H1 (cell line): ENCODE data around the gene COL4A2. TPM values are rescaled to one million over a fixed set of nuclear protein-coding genes. Genes with fewer than 3 reads are reported as not detected.

Experiments used
- CTCF ChIA-PET: fragments of 300-600 bp; sonication (Branson Sonifier 250); formaldehyde crosslinking; loops from one replicate; lab custom pipeline; 2021; ENCODE audit not compliant: partially characterized antibody; lab: Charles Lee
- POLR2A ChIA-PET: fragments of 300-600 bp; sonication (Branson Sonifier 250); formaldehyde crosslinking; loops from one replicate; lab custom pipeline; 2021; ENCODE audit warnings: inconsistent platforms; ENCODE audit not compliant: partially characterized antibody; lab: Charles Lee
- DNase-seq, 2 experiments: peaks; one replicate each; pipeline versions ENCODE4 v3.0.0 to v3.0.0-alpha.2; 2010 to 2022; ENCODE audit warnings: low spot score in 2 of 2, low read depth in 1 of 2, mixed read lengths in 1 of 2
- FAIRE-seq: peaks from 2 replicates; lab custom pipeline; 2011; peaks lifted over from hg19 to GRCh38; lab: Jason Lieb, UNC
- H2AFZ ChIP-seq: 2 replicates; pipeline ENCODE4 v1.8.1; 2012; ENCODE audit warnings: low read length, inconsistent platforms
- H2AK5ac ChIP-seq: 2 replicates; pipeline ENCODE4 v1.6.1; 2013; ENCODE audit warnings: low read depth, low read length
- H2BK120ac ChIP-seq: replicated peaks from 2 replicates; pipeline ENCODE3; 2013; ENCODE audit warnings: low read depth, low read length, inconsistent platforms
- H2BK12ac ChIP-seq: 2 replicates; pipeline ENCODE4 v1.6.1; 2013; ENCODE audit warnings: low read depth, low read length
- H2BK15ac ChIP-seq: 2 replicates; pipeline ENCODE4 v1.6.1; 2013; ENCODE audit warnings: low read length
- H2BK20ac ChIP-seq: 2 replicates; pipeline ENCODE4 v1.6.1; 2013; ENCODE audit warnings: low read length
- H2BK5ac ChIP-seq: 2 replicates; pipeline ENCODE4 v1.6.1; 2013; ENCODE audit warnings: low read depth, low read length
- H3K14ac ChIP-seq: 2 replicates; pipeline ENCODE4 v1.6.1; 2013; ENCODE audit warnings: inconsistent platforms; ENCODE audit not compliant: insufficient read length
- H3K18ac ChIP-seq: 2 replicates; pipeline ENCODE4 v1.6.1; 2013; ENCODE audit warnings: low read length; ENCODE audit errors: extremely low read depth
- H3K23ac ChIP-seq: 2 replicates; pipeline ENCODE4 v1.6.1; 2013; ENCODE audit warnings: inconsistent platforms; ENCODE audit not compliant: insufficient read length
- H3K23me2 ChIP-seq: 2 replicates; pipeline ENCODE4 v1.6.1; 2013; ENCODE audit warnings: low read depth, low read length
- H3K27ac ChIP-seq: 2 replicates; pipeline ENCODE4 v1.6.1; 2011; ENCODE audit warnings: low read depth, low read length, inconsistent platforms
- H3K27me3 ChIP-seq, 4 experiments: replicated peaks in 1 of 4; 1 replicate in 1 of 4; 2 replicates in 3 of 4; pipeline versions ENCODE4 v1.6.1 to v1.8.1; 2011 to 2013; ENCODE audit warnings: low read length in 3 of 4, mild to moderate bottlenecking in 3 of 4, inconsistent platforms in 2 of 4, mixed read lengths in 2 of 4, moderate library complexity in 1 of 4; ENCODE audit not compliant: control insufficient read depth in 3 of 4, insufficient read depth in 3 of 4; ENCODE audit errors: extremely low read depth in 1 of 4
- H3K36me3 ChIP-seq, 4 experiments: 2 replicates each; pipeline versions ENCODE4 v1.6.1 to v1.8.1; 2011 to 2013; ENCODE audit warnings: mild to moderate bottlenecking in 4 of 4, low read length in 3 of 4, moderate library complexity in 2 of 4, control low read depth in 1 of 4, inconsistent platforms in 1 of 4; ENCODE audit not compliant: insufficient read depth in 4 of 4, control insufficient read depth in 2 of 4
- H3K4ac ChIP-seq: replicated peaks from 2 replicates; pipeline ENCODE3; 2013; ENCODE audit warnings: low read length, low read depth, mixed read lengths, inconsistent platforms; ENCODE audit not compliant: insufficient read length
- H3K4me1 ChIP-seq, 4 experiments: replicated peaks in 1 of 4; 1 replicate in 1 of 4; 2 replicates in 3 of 4; pipeline versions ENCODE4 v1.6.1 to v1.8.1; 2011 to 2013; ENCODE audit warnings: low read length in 3 of 4, inconsistent platforms in 2 of 4, mixed read lengths in 1 of 4; ENCODE audit not compliant: insufficient read depth in 4 of 4, control insufficient read depth in 3 of 4
- H3K4me2 ChIP-seq, 2 experiments: 2 replicates each; pipeline versions ENCODE4 v1.6.1 to v1.8.1; 2011 to 2013; ENCODE audit warnings: low read depth in 2 of 2, low read length in 2 of 2, control low read depth in 1 of 2, inconsistent platforms in 1 of 2, mild to moderate bottlenecking in 1 of 2; ENCODE audit not compliant: insufficient read depth in 1 of 2
- H3K4me3 ChIP-seq, 4 experiments: fragments of 200-600, 300-600 bp in 1 of 4; sonication (generic), shearing (Covaris generic), sonication (Bioruptor Twin) in 1 of 4; 2 replicates each; pipeline versions ENCODE4 v1.5.1 to v1.8.1; 2011 to 2016; ENCODE audit warnings: low read length in 4 of 4, low read depth in 3 of 4, control low read depth in 2 of 4, inconsistent platforms in 2 of 4, mild to moderate bottlenecking in 2 of 4, mixed read lengths in 1 of 4, moderate library complexity in 1 of 4; ENCODE audit not compliant: insufficient read depth in 2 of 4; ENCODE audit errors: extremely low read depth in 1 of 4
- H3K56ac ChIP-seq: replicated peaks from 2 replicates; pipeline ENCODE3; 2013; ENCODE audit warnings: low read depth, mild to moderate bottlenecking, mixed read lengths, low read length, inconsistent platforms; ENCODE audit not compliant: insufficient read length
- H3K79me1 ChIP-seq: 2 replicates; pipeline ENCODE4 v1.6.1; 2013; ENCODE audit warnings: low read depth, low read length, control low read depth
- H3K79me2 ChIP-seq, 2 experiments: 2 replicates each; pipeline versions ENCODE4 v1.6.1 to v1.8.1; 2012 to 2013; ENCODE audit warnings: low read length in 2 of 2, mild to moderate bottlenecking in 2 of 2, inconsistent platforms in 1 of 2; ENCODE audit not compliant: insufficient read depth in 2 of 2, control insufficient read depth in 1 of 2
- H3K9ac ChIP-seq, 4 experiments: replicated peaks in 1 of 4; 1 replicate in 1 of 4; 2 replicates in 3 of 4; pipeline versions ENCODE4 v1.6.1 to v1.8.1; 2011 to 2013; ENCODE audit warnings: low read depth in 3 of 4, low read length in 3 of 4, control low read depth in 2 of 4, mild to moderate bottlenecking in 2 of 4, moderate library complexity in 2 of 4, inconsistent platforms in 1 of 4; ENCODE audit errors: extremely low read depth in 1 of 4
- H3K9me3 ChIP-seq, 2 experiments: 2 replicates each; pipeline versions ENCODE4 v1.6.1 to v1.8.1; 2012 to 2013; ENCODE audit warnings: mild to moderate bottlenecking in 2 of 2, moderate library complexity in 2 of 2, control low read depth in 1 of 2, inconsistent platforms in 1 of 2, low read depth in 1 of 2, low read length in 1 of 2, mixed read lengths in 1 of 2; ENCODE audit not compliant: insufficient read depth in 2 of 2
- H4K20me1 ChIP-seq, 2 experiments: replicated peaks in 1 of 2; 2 replicates each; pipeline versions ENCODE3 to v1.8.1; 2011 to 2013; ENCODE audit warnings: inconsistent platforms in 2 of 2, low read length in 2 of 2, mild to moderate bottlenecking in 1 of 2; ENCODE audit not compliant: insufficient read depth in 2 of 2, control insufficient read depth in 1 of 2
- H4K5ac ChIP-seq: 2 replicates; pipeline ENCODE4 v1.6.1; 2013; ENCODE audit warnings: low read length, low read depth, mixed read lengths, inconsistent platforms; ENCODE audit not compliant: insufficient read length
- H4K8ac ChIP-seq: 2 replicates; pipeline ENCODE4 v1.8.0; 2013; ENCODE audit warnings: mild to moderate bottlenecking, moderate library complexity, low read length, inconsistent platforms; ENCODE audit not compliant: insufficient read depth; ENCODE audit errors: extremely low read depth
- H4K91ac ChIP-seq: replicated peaks from 2 replicates; pipeline ENCODE3; 2013; ENCODE audit warnings: low read length, mixed read lengths, inconsistent platforms; ENCODE audit not compliant: insufficient read length
- CBX8 ChIP-seq: fragments of 300-800, 300-1000 bp; sonication (generic); IDR thresholded peaks from 2 replicates; pipeline ENCODE4 v1.7.1; 2016; ENCODE audit warnings: low read depth, low read length, borderline replicate concordance
- CEBPB ChIP-seq: IDR thresholded peaks from 2 replicates; pipeline ENCODE4 v1.6.1; 2012; ENCODE audit warnings: low read depth, low read length
- E2F6 ChIP-seq: IDR thresholded peaks from 2 replicates; pipeline ENCODE4 v1.6.1; 2012; ENCODE audit warnings: inconsistent platforms
- EGR1 ChIP-seq: IDR thresholded peaks from 2 replicates; pipeline ENCODE4 v1.6.1; 2011; ENCODE audit warnings: low read depth, low read length, borderline replicate concordance
- KDM5A ChIP-seq: fragments of 200-600 bp; IDR thresholded peaks from 2 replicates; pipeline ENCODE4 v1.7.1; 2012; ENCODE audit warnings: mild to moderate bottlenecking, low read length, inconsistent platforms, mixed read lengths
- MAFK ChIP-seq: IDR thresholded peaks from 2 replicates; pipeline ENCODE4 v1.6.1; 2012; ENCODE audit warnings: low read depth, mild to moderate bottlenecking, improper control_type of control experiment, low read length
- POLR2A ChIP-seq, 2 experiments: IDR thresholded peaks; 1 replicate in 1 of 2; 2 replicates in 1 of 2; pipeline ENCODE4 v1.6.1; 2011; ENCODE audit warnings: low read depth in 2 of 2, low read length in 2 of 2, mild to moderate bottlenecking in 2 of 2; ENCODE audit errors: control extremely low read depth in 1 of 2
- RAD21 ChIP-seq, 2 experiments: IDR thresholded peaks in 1 of 2; conservative IDR thresholded peaks in 1 of 2; 2 replicates each; pipeline ENCODE4 v1.6.1; 2011; ENCODE audit warnings: low read depth in 2 of 2, low read length in 2 of 2, improper control_type of control experiment in 1 of 2, inconsistent platforms in 1 of 2, mild to moderate bottlenecking in 1 of 2, moderate library complexity in 1 of 2
- RBBP5 ChIP-seq: IDR thresholded peaks from 2 replicates; pipeline ENCODE4 v1.7.1; 2012; ENCODE audit warnings: low read depth, mild to moderate bottlenecking, inconsistent platforms, low read length, moderate library complexity, borderline replicate concordance
- SIN3A ChIP-seq, 2 experiments: IDR thresholded peaks in 1 of 2; conservative IDR thresholded peaks in 1 of 2; 2 replicates each; pipeline ENCODE4 v1.6.1; 2011 to 2012; ENCODE audit warnings: low read length in 2 of 2, improper control_type of control experiment in 1 of 2, low read depth in 1 of 2, mild to moderate bottlenecking in 1 of 2
- SP1 ChIP-seq: IDR thresholded peaks from 2 replicates; pipeline ENCODE4 v1.6.1; 2011; ENCODE audit warnings: low read depth, low read length
- TBP ChIP-seq: IDR thresholded peaks from 2 replicates; pipeline ENCODE4 v1.6.1; 2011; ENCODE audit warnings: low read depth, low read length, improper control_type of control experiment
- WGBS, 2 experiments: shearing (Covaris generic) in 1 of 2; methylation state at CpG; one replicate each; pipeline versions ENCODE4 v1.1.6 to v1.1.7; 2013 to 2015; ENCODE audit warnings: low lambda C conversion rate in 2 of 2, mixed read lengths in 2 of 2, inconsistent platforms in 1 of 2, low coverage in 1 of 2, missing lambda C conversion rate in 1 of 2; ENCODE audit not compliant: insufficient replicate concordance in 2 of 2, insufficient coverage in 1 of 2, insufficient read length in 1 of 2; ENCODE audit errors: extremely low coverage in 1 of 2, missing lambda C conversion rate in 1 of 2; 5-methylcytosine and 5-hydroxymethylcytosine counted together
- polyA plus RNA-seq, 7 experiments: library from polyadenylated mRNA; depleted of rRNA in 3 of 7; stranded (reverse) in 5 of 7; unstranded in 2 of 7; fragments of >200 nt in 5 of 7; fragments of 200-250 nt in 2 of 7; gene quantifications; 1 replicate in 5 of 7; 2 replicates in 1 of 7; 4 replicates in 1 of 7; pipeline versions ENCODE4 v1.2.1 to v1.2.3, GENCODE V29; 2011 to 2013; ENCODE audit warnings: missing spikeins in 2 of 7, mixed read lengths in 2 of 7
- total RNA-seq: library from RNA; stranded (reverse); fragmentation: NEBNext Ultra II Directional; extraction: Animal tissue kit (Norgen Biotek cat#: 25700); gene quantifications from 2 replicates; pipeline ENCODE4 v1.2.1, GENCODE V29; 2021

The COL4A2 gene
- total and polyA plus RNA-seq, 2 of the 8 experiments (the other 6 are each of a cell fraction or from before 2014, with no cell fraction given), result 80.4 to 87.3 TPM

GRCh38 chr13:110332750-110333149, 25.7 kb downstream of the COL4A2 start:
- TF ChIP-seq KDM5A (no peak), TBP (no peak), E2F6 (no peak), RBBP5 (no peak), SIN3A (conservative IDR thresholded peaks at IDR 0.05 in 1 of 2, IDR thresholded peaks at IDR 0.05 in 1 of 2; ENCODE audit: low read depth in 1 of 2, low read length in 2 of 2) (no peak), SP1 (no peak), CBX8 (no peak), EGR1 (no peak), RAD21 (IDR thresholded peaks at IDR 0.05 in 1 of 2, conservative IDR thresholded peaks at IDR 0.05 in 1 of 2; ENCODE audit: low read depth in 2 of 2, low read length in 2 of 2) (no peak), MAFK (no peak), POLR2A (IDR thresholded peaks at IDR 0.05; ENCODE audit: control extremely low read depth in 1 of 2, low read depth in 2 of 2, low read length in 2 of 2) (no peak), CEBPB (no peak)
- no peak overlapping the region for H2BK15ac ChIP-seq
- 0 out of 2 replicates have a peak overlapping the region, but pooled peaks have one; percentile 41 for H4K8ac ChIP-seq
- no peak overlapping the region for H3K56ac ChIP-seq
- no peaks in the 10 kb centered on the region; a peak in 1 of 8 replicates for H3K36me3 ChIP-seq
- peaks cover 0 to 2% of the 10 kb centered on the region in 2 experiments for H4K20me1 ChIP-seq
- ChIA-PET CTCF (interaction anchor here (0.6 to 3.4 kb wide), 2 partner anchors 10 to 79 kb away, joined by 3 to 17 read pairs; no protein-coding TSS in a partner anchor), POLR2A (no interaction called here)
- no peaks in the 10 kb centered on the region for H3K79me2 ChIP-seq
- no peak overlapping the region for H2BK12ac ChIP-seq
- no peak overlapping the region for H4K91ac ChIP-seq
- no peak overlapping the region for H2BK120ac ChIP-seq
- no peak overlapping the region for H3K14ac ChIP-seq
- no peak overlapping the region for H3K4ac ChIP-seq
- 89% methylated on average over 2 of the region's 2 CpGs; no CpG with 5 or more reads in 1 of the 2 experiments for WGBS, 2 experiments
- H3K4me2 ChIP-seq, result no peak overlapping the region
- H3K23ac ChIP-seq, result no peak overlapping the region
- no peak overlapping the region for H2BK5ac ChIP-seq
- H3K9ac ChIP-seq, result no peak overlapping the region
- no peaks in the 10 kb centered on the region for H3K23me2 ChIP-seq
- DNase-seq (no peak), FAIRE-seq (no peak)
- no peak overlapping the region for H3K27ac ChIP-seq
- no peak overlapping the region for H2BK20ac ChIP-seq
- H3K27me3 ChIP-seq, result no peaks in the 10 kb centered on the region
- no peak overlapping the region for H3K4me3 ChIP-seq
- H3K18ac ChIP-seq, result no peak overlapping the region
- no peak overlapping the region for H2AFZ ChIP-seq
- H3K9me3 ChIP-seq, result no peaks in the 10 kb centered on the region
- no peak overlapping the region for H4K5ac ChIP-seq
- peaks cover 0 to 2% (median 0%) of the 10 kb centered on the region in 4 experiments; a peak in 2 of 7 replicates for H3K4me1 ChIP-seq
- H3K79me1 ChIP-seq, result peaks cover 6% of the 10 kb centered on the region; the same call in 1 of the 2 replicates
- no peak overlapping the region for H2AK5ac ChIP-seq
